HepG2 (cell line): ENCODE data around the gene L1CAM. TPM values are rescaled to one million over a fixed set of nuclear protein-coding genes. Genes with fewer than 3 reads are reported as not detected.

Source experiments
- ATAC-seq: fragments of 200-7000 bp; cut with Tn5 transposase; 3 replicates; pipeline ENCODE4 v1.9.1; 2020; ENCODE audit warnings: mild to moderate bottlenecking, moderate library complexity
- BruUV-seq: library from RNA; stranded (reverse); fragments of 400-500 nt; replicated peaks from 2 replicates; lab custom pipeline; 2021; lab: Mats Ljungman, UMichigan
- CTCF ChIA-PET: fragments of 300-600 bp; formaldehyde crosslinking; extraction: SDS; loops from one replicate; lab custom pipeline; 2021; ENCODE audit warnings: low total read pairs, inconsistent platforms, low intra/inter-chr PET ratio; lab: Yijun Ruan, JAX
- POLR2A ChIA-PET: fragments of 350-600 bp; sonication (Branson Sonifier 250); formaldehyde crosslinking; loops from one replicate; lab custom pipeline; 2020; ENCODE audit warnings: antibody characterized with exemption, inconsistent platforms; lab: Yijun Ruan, JAX
- DNase-seq: peaks from one replicate; pipeline ENCODE4 v3.0.0-alpha.2; 2015; ENCODE audit warnings: low spot score
- FAIRE-seq: peaks from 3 replicates; lab custom pipeline; 2011; peaks lifted over from hg19 to GRCh38; lab: Jason Lieb, UNC
- H2AFZ ChIP-seq: one replicate; pipeline ENCODE4 v1.6.1; 2011; ENCODE audit warnings: low read length, inconsistent platforms
- H3K27ac ChIP-seq: fragments of 300-600 bp; 3 replicates; pipeline ENCODE4 v1.8.0; 2011; ENCODE audit warnings: mixed run types, mild to moderate bottlenecking, mixed read lengths, low read length, inconsistent platforms; ENCODE audit not compliant: insufficient read depth; ENCODE audit errors: extremely low read length
- H3K27me3 ChIP-seq, 2 experiments: fragments of 200-600 bp in 1 of 2; 2 replicates in 1 of 2; 3 replicates in 1 of 2; pipeline versions ENCODE4 v1.6.0 to v1.8.0; 2011; ENCODE audit warnings: low read length in 2 of 2, mild to moderate bottlenecking in 2 of 2, moderate library complexity in 2 of 2, inconsistent platforms in 1 of 2; ENCODE audit not compliant: insufficient read depth in 2 of 2, control insufficient read depth in 1 of 2
- H3K36me3 ChIP-seq, 2 experiments: fragments of 200-600 bp in 1 of 2; replicated peaks in 1 of 2; 2 replicates in 1 of 2; 3 replicates in 1 of 2; pipeline versions ENCODE4 v1.5.1 to v1.8.0; 2011; ENCODE audit warnings: low read length in 2 of 2, inconsistent platforms in 1 of 2; ENCODE audit not compliant: insufficient read depth in 2 of 2, control insufficient read depth in 1 of 2
- H3K4me1 ChIP-seq: 2 replicates; pipeline ENCODE4 v1.5.1; 2012; ENCODE audit warnings: low read length, inconsistent platforms; ENCODE audit not compliant: insufficient read depth
- H3K4me2 ChIP-seq: 2 replicates; pipeline ENCODE4 v1.6.0; 2011; ENCODE audit warnings: low read depth, low read length, inconsistent platforms
- H3K4me3 ChIP-seq, 3 experiments: fragments of 200-600 bp in 1 of 3; sonication (generic), shearing (Covaris generic) in 1 of 3; replicated peaks in 1 of 3; 2 replicates each; pipeline ENCODE4 v1.5.1; 2011 to 2016; ENCODE audit warnings: low read length in 3 of 3, inconsistent platforms in 2 of 3, low read depth in 2 of 3, mild to moderate bottlenecking in 2 of 3, control low read depth in 1 of 3, mixed read lengths in 1 of 3; ENCODE audit not compliant: insufficient read depth in 1 of 3
- H3K79me2 ChIP-seq: one replicate; pipeline ENCODE4 v1.6.1; 2011; ENCODE audit warnings: low read length, inconsistent platforms; ENCODE audit not compliant: insufficient read depth
- H3K9ac ChIP-seq: 2 replicates; pipeline ENCODE4 v1.6.0; 2011; ENCODE audit warnings: mild to moderate bottlenecking, low read depth, low read length, inconsistent platforms; ENCODE audit not compliant: insufficient read depth
- H3K9me3 ChIP-seq: 2 replicates; pipeline ENCODE4 v1.5.1; 2012; ENCODE audit warnings: mild to moderate bottlenecking, low read length
- H4K20me1 ChIP-seq: 2 replicates; pipeline ENCODE4 v1.6.0; 2011; ENCODE audit warnings: inconsistent platforms, mild to moderate bottlenecking, low read length, moderate library complexity; ENCODE audit not compliant: insufficient read depth
- AGO2 ChIP-seq: fragments of 200-400 bp; formaldehyde crosslinking; optimal IDR thresholded peaks from 2 replicates; pipeline ENCODE3; 2017; ENCODE audit warnings: mild to moderate bottlenecking, low read depth, low read length, moderate library complexity
- KDM2A ChIP-seq: sonication (generic); formaldehyde crosslinking; IDR thresholded peaks from 2 replicates; pipeline ENCODE4 v1.4.0; 2020; ENCODE audit warnings: low read depth, missing genetic modification reagents, borderline replicate concordance
- KDM4B ChIP-seq: sonication (generic); formaldehyde crosslinking; IDR thresholded peaks from 2 replicates; pipeline ENCODE4 v1.4.0; 2020; ENCODE audit warnings: missing genetic modification reagents
- PHF8 ChIP-seq: sonication (generic); formaldehyde crosslinking; IDR thresholded peaks from 2 replicates; pipeline ENCODE4 v1.5.0; 2020; ENCODE audit warnings: missing genetic modification reagents
- SRSF1 ChIP-seq: fragments of 200-400 bp; formaldehyde crosslinking; optimal IDR thresholded peaks from 2 replicates; pipeline ENCODE3; 2017; ENCODE audit warnings: mild to moderate bottlenecking, low read depth, low read length, moderate library complexity
- XBP1 ChIP-seq: sonication (generic); formaldehyde crosslinking; IDR thresholded peaks from 2 replicates; pipeline ENCODE4 v1.5.0; 2020; ENCODE audit warnings: missing genetic modification reagents
- ZC3H4 ChIP-seq: sonication (generic); formaldehyde crosslinking; IDR thresholded peaks from 2 replicates; pipeline ENCODE4 v1.4.0; 2020; ENCODE audit warnings: missing genetic modification reagents, borderline replicate concordance
- ZFX ChIP-seq: sonication (generic); formaldehyde crosslinking; IDR thresholded peaks from 2 replicates; pipeline ENCODE4 v1.4.0; 2020; ENCODE audit warnings: mild to moderate bottlenecking, low read depth, missing genetic modification reagents, moderate library complexity
- WGBS: methylation state at CpG from one replicate; pipeline ENCODE4 v1.1.6; 2017; ENCODE audit warnings: low lambda C conversion rate; 5-methylcytosine and 5-hydroxymethylcytosine counted together
- in situ Hi-C: cut with HindIII; loops from 2 replicates; pipeline ENCODE4 v1.10.0; 2017; ENCODE audit warnings: low pct_unique_long_range_greater_than_20kb; ENCODE audit not compliant: extremely low pct_ligation_motif_present
- intact Hi-C: fragments of 100-400 bp; cut with micrococcal nuclease; formaldehyde crosslinking; loops from one replicate; pipeline ENCODE4 v1.10.0; 2022; ENCODE audit not compliant: unreplicated experiment
- polyA plus RNA-seq, 8 experiments: library from polyadenylated mRNA; depleted of rRNA in 3 of 8; stranded (reverse) in 7 of 8; unstranded in 1 of 8; fragments of >200 nt; fragmentation: Illumina TruSeq in 4 of 8; extraction: Trizol in 4 of 8; gene quantifications; 2 replicates each; pipeline versions ENCODE4 v1.2.1 to v1.2.3, GENCODE V29; 2011 to 2016; ENCODE audit warnings: low read depth in 4 of 8, missing spikeins in 1 of 8, mixed read lengths in 1 of 8; ENCODE audit not compliant: insufficient read depth in 1 of 8
- total RNA-seq, 5 experiments: library from RNA; depleted of rRNA; stranded (reverse); fragments of >200 nt; fragmentation: Illumina TruSeq; extraction: Trizol; gene quantifications; 2 replicates each; pipeline ENCODE4 v1.2.3, GENCODE V29; 2016; ENCODE audit warnings: low read depth in 1 of 5
- TF ChIP-seq, protein P1 (sequence below): sonication (generic); formaldehyde crosslinking; IDR thresholded peaks from 2 replicates; pipeline ENCODE4 v1.4.0; 2020; ENCODE audit warnings: mild to moderate bottlenecking, missing genetic modification reagents
- TF ChIP-seq, protein P2 (sequence below): sonication (generic); formaldehyde crosslinking; IDR thresholded peaks from 2 replicates; pipeline ENCODE4 v1.4.0; 2020; ENCODE audit warnings: missing genetic modification reagents

L1CAM gene
- total and polyA plus RNA-seq, 2 of the 13 experiments (the other 11 are each of a cell fraction or from before 2014, with no cell fraction given) = 1.4 to 2.0 TPM

DNA sequence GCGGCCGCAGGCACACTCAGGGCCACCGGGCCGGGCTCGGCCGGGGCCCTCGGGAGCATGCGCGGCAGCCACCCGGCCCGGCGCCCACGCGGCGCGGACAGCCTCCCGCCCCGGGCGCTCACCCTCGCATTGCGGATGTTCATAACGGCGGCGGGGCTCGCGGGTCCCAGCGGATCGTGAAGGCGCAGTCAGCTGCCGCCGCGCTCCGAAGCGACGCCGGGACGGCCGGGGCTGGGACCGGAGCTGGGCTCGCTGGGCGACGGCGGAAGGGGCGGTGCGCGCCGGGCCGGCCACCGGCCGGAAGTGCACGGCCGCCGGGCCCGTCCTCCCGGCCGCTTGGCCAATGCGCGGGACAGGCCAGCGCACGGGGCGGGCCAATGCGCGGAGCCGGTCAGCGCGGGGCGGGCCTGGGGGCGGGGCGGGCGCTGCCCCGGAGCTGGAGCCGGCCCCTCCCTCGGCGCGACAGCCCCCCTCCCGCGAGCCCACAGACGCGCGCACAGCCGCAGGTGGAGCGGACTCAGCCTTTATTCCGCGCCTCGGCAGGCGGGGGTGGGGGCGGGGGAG is 48.9 kb upstream of the L1CAM start, which contains the start of gene NAA10 (continued):
- TF ChIP-seq, protein P1, sequence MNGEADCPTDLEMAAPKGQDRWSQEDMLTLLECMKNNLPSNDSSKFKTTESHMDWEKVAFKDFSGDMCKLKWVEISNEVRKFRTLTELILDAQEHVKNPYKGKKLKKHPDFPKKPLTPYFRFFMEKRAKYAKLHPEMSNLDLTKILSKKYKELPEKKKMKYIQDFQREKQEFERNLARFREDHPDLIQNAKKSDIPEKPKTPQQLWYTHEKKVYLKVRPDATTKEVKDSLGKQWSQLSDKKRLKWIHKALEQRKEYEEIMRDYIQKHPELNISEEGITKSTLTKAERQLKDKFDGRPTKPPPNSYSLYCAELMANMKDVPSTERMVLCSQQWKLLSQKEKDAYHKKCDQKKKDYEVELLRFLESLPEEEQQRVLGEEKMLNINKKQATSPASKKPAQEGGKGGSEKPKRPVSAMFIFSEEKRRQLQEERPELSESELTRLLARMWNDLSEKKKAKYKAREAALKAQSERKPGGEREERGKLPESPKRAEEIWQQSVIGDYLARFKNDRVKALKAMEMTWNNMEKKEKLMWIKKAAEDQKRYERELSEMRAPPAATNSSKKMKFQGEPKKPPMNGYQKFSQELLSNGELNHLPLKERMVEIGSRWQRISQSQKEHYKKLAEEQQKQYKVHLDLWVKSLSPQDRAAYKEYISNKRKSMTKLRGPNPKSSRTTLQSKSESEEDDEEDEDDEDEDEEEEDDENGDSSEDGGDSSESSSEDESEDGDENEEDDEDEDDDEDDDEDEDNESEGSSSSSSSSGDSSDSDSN (CRISPR knock-in tag) = peak; percentile 27; the same call in 1 of the 2 replicates
- TF ChIP-seq ZFX (peak; percentile 30; the same call in 1 of the 2 replicates), PHF8 (CRISPR knock-in tag) (peak; percentile 44), KDM4B (CRISPR knock-in tag) (no peak)
- TF ChIP-seq, protein P2, sequence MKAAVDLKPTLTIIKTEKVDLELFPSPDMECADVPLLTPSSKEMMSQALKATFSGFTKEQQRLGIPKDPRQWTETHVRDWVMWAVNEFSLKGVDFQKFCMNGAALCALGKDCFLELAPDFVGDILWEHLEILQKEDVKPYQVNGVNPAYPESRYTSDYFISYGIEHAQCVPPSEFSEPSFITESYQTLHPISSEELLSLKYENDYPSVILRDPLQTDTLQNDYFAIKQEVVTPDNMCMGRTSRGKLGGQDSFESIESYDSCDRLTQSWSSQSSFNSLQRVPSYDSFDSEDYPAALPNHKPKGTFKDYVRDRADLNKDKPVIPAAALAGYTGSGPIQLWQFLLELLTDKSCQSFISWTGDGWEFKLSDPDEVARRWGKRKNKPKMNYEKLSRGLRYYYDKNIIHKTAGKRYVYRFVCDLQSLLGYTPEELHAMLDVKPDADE (CRISPR knock-in tag) = no peak

DNA sequence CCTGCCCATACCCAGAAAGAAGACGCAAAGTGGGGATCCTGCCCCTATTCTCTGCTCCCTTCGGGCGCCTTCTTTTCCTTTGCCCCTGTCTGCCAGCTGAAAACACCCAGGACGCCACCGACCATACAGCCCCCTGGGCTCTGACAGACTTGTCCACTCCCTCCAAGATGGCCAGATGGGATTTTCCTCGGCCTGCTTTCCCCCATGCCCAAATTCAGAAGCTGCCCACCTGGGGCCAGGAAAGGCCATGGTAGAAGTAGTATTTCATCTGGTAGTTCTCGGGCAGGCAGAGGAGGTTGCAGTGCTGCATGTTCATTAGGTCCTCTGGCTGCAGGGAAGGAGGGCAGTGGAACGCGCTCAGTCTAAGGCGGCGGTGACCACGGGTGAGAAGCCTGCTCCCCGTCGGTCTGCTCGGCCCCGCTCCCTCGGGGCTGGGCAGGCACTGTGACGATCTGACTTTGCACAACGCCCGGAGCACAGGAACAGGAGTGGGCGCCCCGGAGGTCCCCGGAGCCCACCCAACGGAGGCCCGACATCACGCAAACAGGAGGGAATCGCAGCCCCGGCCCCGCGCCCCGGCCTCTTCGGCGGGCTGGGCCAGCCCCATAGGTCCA is 48.3 kb upstream of the L1CAM start:
- no CpG with 5 or more reads among the region's 33 CpGs for WGBS
- Histone ChIP-seq H3K9ac (peak overlapping the region; percentile 78), H3K36me3 (peaks cover 1 to 8% of the 10 kb centered on the region in 2 experiments; a peak in 1 of 5 replicates), H3K9me3 (no peaks in the 10 kb centered on the region), H3K79me2 (peaks cover 9% of the 10 kb centered on the region), H3K4me2 (peak overlapping the region; percentile 76), H3K4me1 (peaks cover 13% of the 10 kb centered on the region), H3K27me3 (no peaks in the 10 kb centered on the region), H2AFZ (no peak overlapping the region), H4K20me1 (no peaks in the 10 kb centered on the region), H3K27ac (peak overlapping the region; percentile 40), H3K4me3 (peak overlapping the region; percentile 67 to 81 (median 80))
- TSS peak; percentile 50 for BruUV-seq
- ChIA-PET POLR2A (interaction anchor here (1.2 to 2.6 kb wide), 5 partner anchors 8 to 207 kb away, joined by 4 to 20 read pairs (median 5); partner anchors contain the start of genes ARHGAP4 and RENBP), CTCF (no interaction called here)
- DNase-seq (no peak), FAIRE-seq (no peak), ATAC-seq (no peak; the same call in 2 of the 3 replicates)
- intact Hi-C loops = no loop called here
- in situ Hi-C loops = no loop called here
- no peak for TF ChIP-seq XBP1 (CRISPR knock-in tag)
- peak; percentile 30 for TF ChIP-seq AGO2
- no peak for TF ChIP-seq ZC3H4
- peak; percentile 37; the same call in 1 of the 2 replicates for TF ChIP-seq KDM2A (CRISPR knock-in tag)
- TF ChIP-seq SRSF1 = no peak
- TF ChIP-seq, protein P1 (CRISPR knock-in tag) = peak; percentile 36; the same call in 1 of the 2 replicates
